SK-N-SH (cell line): ENCODE measurements around the gene CC2D2A. TPM values are rescaled to one million over a fixed set of nuclear protein-coding genes. Genes with fewer than 3 reads are reported as not detected.

Experiments used
- CTCF ChIA-PET: fragments of 300-600, 350-600 bp; formaldehyde crosslinking; extraction: SDS; loops from one replicate; lab custom pipeline; 2021; lab: Yijun Ruan, JAX
- POLR2A ChIA-PET: fragments of 350-600 bp; sonication (Branson Sonifier 250); formaldehyde crosslinking; extraction: SDS; loops from one replicate; lab custom pipeline; 2020; ENCODE audit warnings: antibody characterized with exemption, inconsistent platforms; lab: Yijun Ruan, JAX
- DNase-seq: peaks from one replicate; pipeline ENCODE4 v3.0.0; 2012
- H2AFZ ChIP-seq: fragments of 200-600 bp; sonication (generic); 2 replicates; pipeline ENCODE4 v1.8.1; 2016; ENCODE audit warnings: antibody characterized with exemption, mild to moderate bottlenecking, low read depth
- H3F3A ChIP-seq: fragments of 200-600 bp; sonication (generic); replicated peaks from 2 replicates; pipeline ENCODE3; 2016; ENCODE audit warnings: antibody characterized with exemption, mild to moderate bottlenecking; ENCODE audit not compliant: insufficient read depth
- H3K27ac ChIP-seq, 2 experiments: fragments of 200-500 bp in 1 of 2; fragments of 200-600 bp in 1 of 2; sonication (Bioruptor generic) in 1 of 2; sonication (generic), shearing (Covaris generic) in 1 of 2; 2 replicates each; pipeline versions ENCODE4 v1.5.1 to v1.6.1; 2014 to 2016; ENCODE audit warnings: low read depth in 2 of 2, inconsistent platforms in 1 of 2, low read length in 1 of 2, mild to moderate bottlenecking in 1 of 2, mixed read lengths in 1 of 2
- H3K27me3 ChIP-seq: fragments of 200-600 bp; sonication (generic), shearing (Covaris generic); 2 replicates; pipeline ENCODE4 v1.6.1; 2016; ENCODE audit warnings: mixed run types; ENCODE audit not compliant: insufficient read depth
- H3K36me3 ChIP-seq, 2 experiments: fragments of 200-500 bp in 1 of 2; fragments of 200-600 bp in 1 of 2; sonication (Bioruptor generic) in 1 of 2; sonication (generic) in 1 of 2; replicated peaks in 1 of 2; 2 replicates each; pipeline versions ENCODE3 to v1.5.1; 2014 to 2016; ENCODE audit warnings: low read length in 1 of 2, mild to moderate bottlenecking in 1 of 2; ENCODE audit not compliant: insufficient read depth in 2 of 2, control insufficient read depth in 1 of 2
- H3K4me1 ChIP-seq, 2 experiments: fragments of 200-500 bp in 1 of 2; fragments of 200-600 bp in 1 of 2; sonication (Bioruptor generic) in 1 of 2; sonication (generic), shearing (Covaris generic) in 1 of 2; 2 replicates each; pipeline versions ENCODE4 v1.5.1 to v1.6.1; 2014 to 2016; ENCODE audit warnings: low read depth in 1 of 2, low read length in 1 of 2, mixed run types in 1 of 2; ENCODE audit not compliant: insufficient read depth in 2 of 2, control insufficient read depth in 1 of 2
- H3K4me2 ChIP-seq: fragments of 200-600 bp; sonication (generic), shearing (Covaris generic); 2 replicates; pipeline ENCODE4 v1.6.1; 2017; ENCODE audit warnings: mixed run types
- H3K4me3 ChIP-seq, 2 experiments: fragments of 200-500 bp in 1 of 2; fragments of 200-600 bp in 1 of 2; sonication (Bioruptor generic) in 1 of 2; sonication (generic), shearing (Covaris generic) in 1 of 2; 2 replicates each; pipeline versions ENCODE4 v1.5.1 to v1.8.1; 2014 to 2016; ENCODE audit warnings: low read depth in 2 of 2, inconsistent platforms in 1 of 2, low read length in 1 of 2, mild to moderate bottlenecking in 1 of 2, mixed read lengths in 1 of 2, moderate library complexity in 1 of 2
- H3K79me2 ChIP-seq: fragments of 200-600 bp; sonication (generic); 2 replicates; pipeline ENCODE4 v1.8.1; 2017; ENCODE audit warnings: mild to moderate bottlenecking; ENCODE audit not compliant: insufficient read depth
- H3K9ac ChIP-seq: fragments of 200-600 bp; sonication (generic); 2 replicates; pipeline ENCODE4 v1.6.1; 2017; ENCODE audit warnings: mixed run types
- H3K9me2 ChIP-seq: fragments of 200-600 bp; sonication (generic); 2 replicates; pipeline ENCODE4 v1.6.1; 2017; ENCODE audit warnings: mixed run types
- H3K9me3 ChIP-seq: fragments of 200-600 bp; sonication (generic); 2 replicates; pipeline ENCODE4 v1.6.1; 2017; ENCODE audit warnings: mixed run types, mild to moderate bottlenecking, moderate library complexity
- H4K20me1 ChIP-seq: fragments of 200-600 bp; sonication (generic); 2 replicates; pipeline ENCODE4 v1.6.1; 2017; ENCODE audit warnings: mild to moderate bottlenecking, mixed run types; ENCODE audit not compliant: insufficient read depth
- CHD2 ChIP-seq: fragments of 150-350 bp; IDR thresholded peaks from 2 replicates; pipeline ENCODE4 v1.6.1; 2018; ENCODE audit warnings: low read length; ENCODE audit not compliant: partially characterized antibody
- EP300 ChIP-seq, 2 experiments: IDR thresholded peaks; 2 replicates each; pipeline versions ENCODE4 v1.4.0 to v1.6.1; 2012; ENCODE audit warnings: borderline replicate concordance in 1 of 2, low read depth in 1 of 2, low read length in 1 of 2
- EZH2phosphoT487 ChIP-seq: fragments of 200-600 bp; sonication (generic); IDR thresholded peaks from 2 replicates; pipeline ENCODE4 v1.6.1; 2017; ENCODE audit warnings: low read depth, mixed run types, mild to moderate bottlenecking, antibody characterized with exemption, moderate library complexity, borderline replicate concordance
- FOSL2 ChIP-seq: IDR thresholded peaks from 2 replicates; pipeline ENCODE4 v1.4.0; 2012; ENCODE audit warnings: low read depth, mild to moderate bottlenecking, moderate library complexity, borderline replicate concordance
- FOXJ3 ChIP-seq: sonication (generic); formaldehyde crosslinking; IDR thresholded peaks from 2 replicates; pipeline ENCODE4 v1.5.1; 2020; ENCODE audit warnings: mild to moderate bottlenecking, missing genetic modification reagents
- FOXM1 ChIP-seq: IDR thresholded peaks from 2 replicates; pipeline ENCODE4 v1.4.0; 2012; ENCODE audit warnings: low read depth, mild to moderate bottlenecking
- GABPA ChIP-seq: IDR thresholded peaks from 2 replicates; pipeline ENCODE4 v1.4.0; 2012; ENCODE audit warnings: low read depth, mild to moderate bottlenecking
- GATA2 ChIP-seq: sonication (generic); formaldehyde crosslinking; IDR thresholded peaks from 2 replicates; pipeline ENCODE4 v1.5.0; 2020; ENCODE audit warnings: mild to moderate bottlenecking, missing genetic modification reagents
- JUND ChIP-seq: IDR thresholded peaks from 2 replicates; pipeline ENCODE4 v1.4.0; 2012
- MEF2A ChIP-seq: IDR thresholded peaks from 2 replicates; pipeline ENCODE4 v1.4.0; 2012; ENCODE audit warnings: low read depth, borderline replicate concordance
- MXI1 ChIP-seq: IDR thresholded peaks from 2 replicates; pipeline ENCODE4 v1.6.1; 2012; ENCODE audit warnings: mild to moderate bottlenecking, low read depth, low read length, improper control_type of control experiment
- NFIC ChIP-seq: IDR thresholded peaks from 2 replicates; pipeline ENCODE4 v1.4.0; 2012; ENCODE audit warnings: borderline replicate concordance
- NRF1 ChIP-seq: IDR thresholded peaks from 2 replicates; pipeline ENCODE4 v1.6.1; 2012; ENCODE audit warnings: low read depth, mild to moderate bottlenecking, low read length
- POLR2AphosphoS5 ChIP-seq: IDR thresholded peaks from 2 replicates; pipeline ENCODE4 v1.6.1; 2012; ENCODE audit warnings: low read depth, low read length
- RFX5 ChIP-seq: IDR thresholded peaks from 2 replicates; pipeline ENCODE4 v1.6.1; 2012; ENCODE audit warnings: mild to moderate bottlenecking, improper control_type of control experiment, low read length
- SIN3A ChIP-seq: IDR thresholded peaks from 2 replicates; pipeline ENCODE4 v1.6.1; 2012; ENCODE audit warnings: low read depth, mild to moderate bottlenecking, low read length, moderate library complexity, borderline replicate concordance
- TCF12 ChIP-seq: IDR thresholded peaks from 2 replicates; pipeline ENCODE4 v1.4.0; 2012
- TEAD4 ChIP-seq: IDR thresholded peaks from 2 replicates; pipeline ENCODE4 v1.4.0; 2012; ENCODE audit warnings: mild to moderate bottlenecking, borderline replicate concordance; ENCODE audit not compliant: insufficient read depth
- WGBS: methylation state at CpG from one replicate; pipeline ENCODE4 v1.1.6; 2017; ENCODE audit warnings: low lambda C conversion rate; 5-methylcytosine and 5-hydroxymethylcytosine counted together
- polyA plus RNA-seq, 3 experiments: library from polyadenylated mRNA; depleted of rRNA; stranded (reverse); fragments of >200 nt; gene quantifications; 2 replicates each; pipeline ENCODE4 v1.2.3, GENCODE V29; 2012
- TF ChIP-seq, protein P1 (sequence below): IDR thresholded peaks from 2 replicates; pipeline ENCODE4 v1.4.0; 2012; ENCODE audit warnings: low read depth
- TF ChIP-seq, protein P2 (sequence below): IDR thresholded peaks from 2 replicates; pipeline ENCODE4 v1.4.0; 2012; ENCODE audit warnings: low read depth, borderline replicate concordance
- TF ChIP-seq, protein P3 (sequence below): fragments of 150-350 bp; IDR thresholded peaks from 2 replicates; pipeline ENCODE4 v1.6.1; 2017; ENCODE audit warnings: antibody characterized with exemption, low read length, low read depth, borderline replicate concordance
- TF ChIP-seq, protein P4 (sequence below): fragments of 150-350 bp; IDR thresholded peaks from 2 replicates; pipeline ENCODE4 v1.6.1; 2016; ENCODE audit warnings: mild to moderate bottlenecking, low read depth, low read length
- TF ChIP-seq, protein P5 (sequence below): IDR thresholded peaks from 2 replicates; pipeline ENCODE4 v1.6.1; 2012; ENCODE audit warnings: mild to moderate bottlenecking, low read depth, low read length, moderate library complexity
- TF ChIP-seq, protein P6 (sequence below): IDR thresholded peaks from 2 replicates; pipeline ENCODE4; 2012
- TF ChIP-seq, protein P7 (sequence below): IDR thresholded peaks from 2 replicates; pipeline ENCODE4 v1.4.0; 2012; ENCODE audit warnings: low read depth, borderline replicate concordance

CC2D2A gene
- polyA plus RNA-seq, 1 of the 3 experiments (the other 2 are of a cell fraction): 17.8 TPM

DNA sequence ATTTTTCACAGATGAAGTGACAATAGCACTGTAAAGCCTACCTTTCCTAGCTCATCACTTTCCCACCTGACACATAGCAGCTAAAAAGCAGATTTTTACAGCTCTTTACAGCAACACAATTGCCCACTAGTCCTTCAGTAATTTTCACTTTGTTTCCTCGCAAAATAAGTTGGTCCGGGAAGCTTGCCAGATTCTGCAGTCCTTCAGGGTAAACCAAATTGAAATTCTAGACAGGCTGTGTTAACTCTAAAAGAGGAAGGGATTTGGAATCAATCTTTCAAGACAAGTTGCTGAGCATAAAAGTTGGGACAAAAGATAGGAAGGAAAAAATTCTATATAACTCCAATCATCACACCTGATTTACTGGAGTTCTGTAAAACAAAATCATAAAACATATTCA lies 33.2 kb upstream of the CC2D2A start:
- Histone ChIP-seq H3K4me2 (peak overlapping the region; percentile 31; the same call in 1 of the 2 replicates), H3K9ac (no peak overlapping the region), H3K27me3 (no peaks in the 10 kb centered on the region), H3K27ac (peak overlapping the region in 1 of 2 experiments; percentile 89; a peak in 2 of 4 replicates), H3F3A (no peaks in the 10 kb centered on the region), H3K4me3 (no peak overlapping the region), H3K9me2 (no peaks in the 10 kb centered on the region), H3K36me3 (no peaks in the 10 kb centered on the region), H3K4me1 (peaks cover 8 to 19% of the 10 kb centered on the region in 2 experiments; a peak in 3 of 4 replicates), H2AFZ (no peak overlapping the region), H3K79me2 (no peaks in the 10 kb centered on the region), H3K9me3 (no peaks in the 10 kb centered on the region), H4K20me1 (no peaks in the 10 kb centered on the region)
- ChIA-PET CTCF (interaction anchor here (0.9 to 1.9 kb wide), 6 partner anchors 9 to 206 kb away, joined by 4 to 13 read pairs (median 4); partner anchors contain the start of gene C1QTNF7), POLR2A (no interaction called here)
- peak; percentile 32 for DNase-seq
- WGBS: 2% methylated on average over 2 of the region's 2 CpGs
- TF ChIP-seq POLR2AphosphoS5: no peak
- TF ChIP-seq, protein P1, sequence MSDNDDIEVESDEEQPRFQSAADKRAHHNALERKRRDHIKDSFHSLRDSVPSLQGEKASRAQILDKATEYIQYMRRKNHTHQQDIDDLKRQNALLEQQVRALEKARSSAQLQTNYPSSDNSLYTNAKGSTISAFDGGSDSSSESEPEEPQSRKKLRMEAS: no peak
- TF ChIP-seq, protein P2, sequence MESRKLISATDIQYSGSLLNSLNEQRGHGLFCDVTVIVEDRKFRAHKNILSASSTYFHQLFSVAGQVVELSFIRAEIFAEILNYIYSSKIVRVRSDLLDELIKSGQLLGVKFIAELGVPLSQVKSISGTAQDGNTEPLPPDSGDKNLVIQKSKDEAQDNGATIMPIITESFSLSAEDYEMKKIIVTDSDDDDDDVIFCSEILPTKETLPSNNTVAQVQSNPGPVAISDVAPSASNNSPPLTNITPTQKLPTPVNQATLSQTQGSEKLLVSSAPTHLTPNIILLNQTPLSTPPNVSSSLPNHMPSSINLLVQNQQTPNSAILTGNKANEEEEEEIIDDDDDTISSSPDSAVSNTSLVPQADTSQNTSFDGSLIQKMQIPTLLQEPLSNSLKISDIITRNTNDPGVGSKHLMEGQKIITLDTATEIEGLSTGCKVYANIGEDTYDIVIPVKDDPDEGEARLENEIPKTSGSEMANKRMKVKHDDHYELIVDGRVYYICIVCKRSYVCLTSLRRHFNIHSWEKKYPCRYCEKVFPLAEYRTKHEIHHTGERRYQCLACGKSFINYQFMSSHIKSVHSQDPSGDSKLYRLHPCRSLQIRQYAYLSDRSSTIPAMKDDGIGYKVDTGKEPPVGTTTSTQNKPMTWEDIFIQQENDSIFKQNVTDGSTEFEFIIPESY: no peak
- TF ChIP-seq TEAD4: no peak
- no peak for TF ChIP-seq CHD2
- TF ChIP-seq, protein P3, sequence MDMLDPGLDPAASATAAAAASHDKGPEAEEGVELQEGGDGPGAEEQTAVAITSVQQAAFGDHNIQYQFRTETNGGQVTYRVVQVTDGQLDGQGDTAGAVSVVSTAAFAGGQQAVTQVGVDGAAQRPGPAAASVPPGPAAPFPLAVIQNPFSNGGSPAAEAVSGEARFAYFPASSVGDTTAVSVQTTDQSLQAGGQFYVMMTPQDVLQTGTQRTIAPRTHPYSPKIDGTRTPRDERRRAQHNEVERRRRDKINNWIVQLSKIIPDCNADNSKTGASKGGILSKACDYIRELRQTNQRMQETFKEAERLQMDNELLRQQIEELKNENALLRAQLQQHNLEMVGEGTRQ: no peak
- TF ChIP-seq JUND: no peak
- TF ChIP-seq SIN3A: no peak
- TF ChIP-seq, protein P4, sequence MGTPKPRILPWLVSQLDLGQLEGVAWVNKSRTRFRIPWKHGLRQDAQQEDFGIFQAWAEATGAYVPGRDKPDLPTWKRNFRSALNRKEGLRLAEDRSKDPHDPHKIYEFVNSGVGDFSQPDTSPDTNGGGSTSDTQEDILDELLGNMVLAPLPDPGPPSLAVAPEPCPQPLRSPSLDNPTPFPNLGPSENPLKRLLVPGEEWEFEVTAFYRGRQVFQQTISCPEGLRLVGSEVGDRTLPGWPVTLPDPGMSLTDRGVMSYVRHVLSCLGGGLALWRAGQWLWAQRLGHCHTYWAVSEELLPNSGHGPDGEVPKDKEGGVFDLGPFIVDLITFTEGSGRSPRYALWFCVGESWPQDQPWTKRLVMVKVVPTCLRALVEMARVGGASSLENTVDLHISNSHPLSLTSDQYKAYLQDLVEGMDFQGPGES: no peak
- TF ChIP-seq FOXJ3: no peak
- TF ChIP-seq NFIC: peak; percentile 51
- TF ChIP-seq, protein P5, sequence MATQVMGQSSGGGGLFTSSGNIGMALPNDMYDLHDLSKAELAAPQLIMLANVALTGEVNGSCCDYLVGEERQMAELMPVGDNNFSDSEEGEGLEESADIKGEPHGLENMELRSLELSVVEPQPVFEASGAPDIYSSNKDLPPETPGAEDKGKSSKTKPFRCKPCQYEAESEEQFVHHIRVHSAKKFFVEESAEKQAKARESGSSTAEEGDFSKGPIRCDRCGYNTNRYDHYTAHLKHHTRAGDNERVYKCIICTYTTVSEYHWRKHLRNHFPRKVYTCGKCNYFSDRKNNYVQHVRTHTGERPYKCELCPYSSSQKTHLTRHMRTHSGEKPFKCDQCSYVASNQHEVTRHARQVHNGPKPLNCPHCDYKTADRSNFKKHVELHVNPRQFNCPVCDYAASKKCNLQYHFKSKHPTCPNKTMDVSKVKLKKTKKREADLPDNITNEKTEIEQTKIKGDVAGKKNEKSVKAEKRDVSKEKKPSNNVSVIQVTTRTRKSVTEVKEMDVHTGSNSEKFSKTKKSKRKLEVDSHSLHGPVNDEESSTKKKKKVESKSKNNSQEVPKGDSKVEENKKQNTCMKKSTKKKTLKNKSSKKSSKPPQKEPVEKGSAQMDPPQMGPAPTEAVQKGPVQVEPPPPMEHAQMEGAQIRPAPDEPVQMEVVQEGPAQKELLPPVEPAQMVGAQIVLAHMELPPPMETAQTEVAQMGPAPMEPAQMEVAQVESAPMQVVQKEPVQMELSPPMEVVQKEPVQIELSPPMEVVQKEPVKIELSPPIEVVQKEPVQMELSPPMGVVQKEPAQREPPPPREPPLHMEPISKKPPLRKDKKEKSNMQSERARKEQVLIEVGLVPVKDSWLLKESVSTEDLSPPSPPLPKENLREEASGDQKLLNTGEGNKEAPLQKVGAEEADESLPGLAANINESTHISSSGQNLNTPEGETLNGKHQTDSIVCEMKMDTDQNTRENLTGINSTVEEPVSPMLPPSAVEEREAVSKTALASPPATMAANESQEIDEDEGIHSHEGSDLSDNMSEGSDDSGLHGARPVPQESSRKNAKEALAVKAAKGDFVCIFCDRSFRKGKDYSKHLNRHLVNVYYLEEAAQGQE: no peak
- TF ChIP-seq MXI1: no peak
- TF ChIP-seq, protein P6, sequence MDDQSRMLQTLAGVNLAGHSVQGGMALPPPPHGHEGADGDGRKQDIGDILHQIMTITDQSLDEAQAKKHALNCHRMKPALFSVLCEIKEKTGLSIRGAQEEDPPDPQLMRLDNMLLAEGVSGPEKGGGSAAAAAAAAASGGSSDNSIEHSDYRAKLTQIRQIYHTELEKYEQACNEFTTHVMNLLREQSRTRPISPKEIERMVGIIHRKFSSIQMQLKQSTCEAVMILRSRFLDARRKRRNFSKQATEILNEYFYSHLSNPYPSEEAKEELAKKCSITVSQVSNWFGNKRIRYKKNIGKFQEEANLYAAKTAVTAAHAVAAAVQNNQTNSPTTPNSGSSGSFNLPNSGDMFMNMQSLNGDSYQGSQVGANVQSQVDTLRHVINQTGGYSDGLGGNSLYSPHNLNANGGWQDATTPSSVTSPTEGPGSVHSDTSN: peak; percentile 70
- peak; percentile 69 for TF ChIP-seq TCF12
- no peak for TF ChIP-seq FOXM1
- no peak for TF ChIP-seq FOSL2
- TF ChIP-seq, protein P7, sequence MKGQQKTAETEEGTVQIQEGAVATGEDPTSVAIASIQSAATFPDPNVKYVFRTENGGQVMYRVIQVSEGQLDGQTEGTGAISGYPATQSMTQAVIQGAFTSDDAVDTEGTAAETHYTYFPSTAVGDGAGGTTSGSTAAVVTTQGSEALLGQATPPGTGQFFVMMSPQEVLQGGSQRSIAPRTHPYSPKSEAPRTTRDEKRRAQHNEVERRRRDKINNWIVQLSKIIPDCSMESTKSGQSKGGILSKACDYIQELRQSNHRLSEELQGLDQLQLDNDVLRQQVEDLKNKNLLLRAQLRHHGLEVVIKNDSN: no peak
- TF ChIP-seq EP300 (IDR thresholded peaks at IDR 0.05; ENCODE audit: borderline replicate concordance in 1 of 2, low read depth in 1 of 2, low read length in 1 of 2): 0 out of 4 replicates have a peak, but pooled peaks of 1 of the 2 experiments have one; percentile 4
- TF ChIP-seq EZH2phosphoT487: no peak
- TF ChIP-seq RFX5: no peak
- TF ChIP-seq NRF1: no peak
- no peak for TF ChIP-seq GATA2 (CRISPR knock-in tag)
- TF ChIP-seq MEF2A: no peak
- no peak for TF ChIP-seq GABPA
